ENCODE data around the gene ZC3H8. TPM values are rescaled to one million over a fixed set of nuclear protein-coding genes. Genes with fewer than 3 reads are reported as not detected.

The ZC3H8 gene
- total RNA-seq, 4 donors from 2014 or later: 5.7 to 13.6 (median 8.0) TPM

GRCh38 chr2:112268547-112268946 is 13.7 kb upstream of the ZC3H8 start:
- intact Hi-C loops (cut with DNase I; ENCODE audit: low total_unique reads) (no loop called here), in situ Hi-C loops (cut with MboI; ENCODE audit: low sequenced_read_pairs in 4 of 4) (loop anchor here (10.0 to 25.0 kb wide), 7 partner anchors 56 to 1131 kb away; partner anchors contain the start of genes RGPD8 (in 2 of the 4), ANAPC1 (in 1 of the 4), CHCHD5 (in 1 of the 4) and MERTK (in 1 of the 4))
- Histone ChIP-seq H3K36me3 (no peaks in the 10 kb centered on the region), H3K27me3 (no peaks in the 10 kb centered on the region), H3K4me1 (no peaks in the 10 kb centered on the region), H3K27ac (no peak overlapping the region), H3K4me3 (no peak overlapping the region), H3K9me3 (no peaks in the 10 kb centered on the region)
- no peak for ATAC-seq
- no peak for DNase-seq
- TF ChIP-seq POLR2A (IDR thresholded peaks at IDR 0.05) (no peak), CTCF (IDR thresholded peaks at IDR 0.05 in 4 of 5, conservative IDR thresholded peaks at IDR 0.05 in 1 of 5) (no peak)

GRCh38 chr2:112262876-112263275 is 8.0 kb upstream of the ZC3H8 start:
- H3K27ac ChIP-seq: no peak overlapping the region
- H3K27me3 ChIP-seq: no peaks in the 10 kb centered on the region
- no peaks in the 10 kb centered on the region for H3K9me3 ChIP-seq
- DNase-seq: no peak
- H3K36me3 ChIP-seq: no peaks in the 10 kb centered on the region
- no peak for TF ChIP-seq POLR2A (IDR thresholded peaks at IDR 0.05)
- TF ChIP-seq CTCF (IDR thresholded peaks at IDR 0.05 in 4 of 5, conservative IDR thresholded peaks at IDR 0.05 in 1 of 5): no peak
- intact Hi-C loops (cut with DNase I; ENCODE audit: low total_unique reads) (no loop called here), in situ Hi-C loops (cut with MboI; ENCODE audit: low sequenced_read_pairs in 4 of 4) (loop anchor here (10.0 to 25.0 kb wide), 7 partner anchors 62 to 1126 kb away; partner anchors contain the start of genes RGPD8 (in 2 of the 4), ANAPC1 (in 1 of the 4), CHCHD5 (in 1 of the 4) and MERTK (in 1 of the 4))
- H3K4me3 ChIP-seq: no peak overlapping the region
- H3K4me1 ChIP-seq: peaks cover 0 to 3% of the 10 kb centered on the region in 2 donors
- ATAC-seq: no peak

GRCh38 chr2:112260295-112260625 is 5.4 kb upstream of the ZC3H8 start:
- no peaks in the 10 kb centered on the region for H3K36me3 ChIP-seq
- intact Hi-C loops (cut with DNase I; ENCODE audit: low total_unique reads) (no loop called here), in situ Hi-C loops (cut with MboI; ENCODE audit: low sequenced_read_pairs in 4 of 4) (loop anchor here (10.0 to 25.0 kb wide), 7 partner anchors 65 to 1123 kb away; partner anchors contain the start of genes RGPD8 (in 2 of the 4), ANAPC1 (in 1 of the 4), CHCHD5 (in 1 of the 4) and MERTK (in 1 of the 4))
- H3K27me3 ChIP-seq: no peaks in the 10 kb centered on the region
- H3K9me3 ChIP-seq: no peaks in the 10 kb centered on the region
- no peak for ATAC-seq
- H3K27ac ChIP-seq: no peak overlapping the region
- H3K4me3 ChIP-seq: no peak overlapping the region
- peaks cover 3 to 5% of the 10 kb centered on the region in 2 donors for H3K4me1 ChIP-seq
- TF ChIP-seq CTCF (IDR thresholded peaks at IDR 0.05 in 4 of 5, conservative IDR thresholded peaks at IDR 0.05 in 1 of 5) (no peak), POLR2A (IDR thresholded peaks at IDR 0.05) (no peak)
- DNase-seq: no peak

GRCh38 chr2:112259509-112260294 is 4.9 kb upstream of the ZC3H8 start:
- intact Hi-C loops (cut with DNase I; ENCODE audit: low total_unique reads): loop anchor here (2.0 to 5.0 kb wide), 3 partner anchors 53 to 385 kb away; partner anchors contain the start of genes RGPD8 and SLC20A1
- Histone ChIP-seq H3K27me3 (no peaks in the 10 kb centered on the region), H3K36me3 (no peaks in the 10 kb centered on the region), H3K27ac (no peak overlapping the region), H3K4me1 (peaks cover 5 to 6% of the 10 kb centered on the region in 2 donors), H3K9me3 (no peaks in the 10 kb centered on the region), H3K4me3 (peak overlapping the region in 1 of 4 donors; percentile 27)
- in situ Hi-C loops (cut with MboI; ENCODE audit: low sequenced_read_pairs in 4 of 4): loop anchor here (10.0 to 25.0 kb wide), 7 partner anchors 65 to 1122 kb away; partner anchors contain the start of genes RGPD8 (in 2 of the 4), TMEM87B (in 2 of the 4), ANAPC1 (in 1 of the 4) and CHCHD5 (in 1 of the 4)
- peak; percentile 58 to 79 for DNase-seq
- ATAC-seq: peak; percentile 71 to 74
- no peak for TF ChIP-seq POLR2A (IDR thresholded peaks at IDR 0.05)
- TF ChIP-seq CTCF (IDR thresholded peaks at IDR 0.05 in 4 of 5, conservative IDR thresholded peaks at IDR 0.05 in 1 of 5): peak; percentile 86 to 96 (median 92)

Measured in gastrocnemius medialis (tissue), 4 donors.